NCI-H2171 (cell line): ENCODE measurements around the gene UBTF.

Experiments
- DNase-seq: peaks from one replicate; lab custom pipeline; 2025; lab: John Stamatoyannopoulos, UW

Gene UBTF

DNA sequence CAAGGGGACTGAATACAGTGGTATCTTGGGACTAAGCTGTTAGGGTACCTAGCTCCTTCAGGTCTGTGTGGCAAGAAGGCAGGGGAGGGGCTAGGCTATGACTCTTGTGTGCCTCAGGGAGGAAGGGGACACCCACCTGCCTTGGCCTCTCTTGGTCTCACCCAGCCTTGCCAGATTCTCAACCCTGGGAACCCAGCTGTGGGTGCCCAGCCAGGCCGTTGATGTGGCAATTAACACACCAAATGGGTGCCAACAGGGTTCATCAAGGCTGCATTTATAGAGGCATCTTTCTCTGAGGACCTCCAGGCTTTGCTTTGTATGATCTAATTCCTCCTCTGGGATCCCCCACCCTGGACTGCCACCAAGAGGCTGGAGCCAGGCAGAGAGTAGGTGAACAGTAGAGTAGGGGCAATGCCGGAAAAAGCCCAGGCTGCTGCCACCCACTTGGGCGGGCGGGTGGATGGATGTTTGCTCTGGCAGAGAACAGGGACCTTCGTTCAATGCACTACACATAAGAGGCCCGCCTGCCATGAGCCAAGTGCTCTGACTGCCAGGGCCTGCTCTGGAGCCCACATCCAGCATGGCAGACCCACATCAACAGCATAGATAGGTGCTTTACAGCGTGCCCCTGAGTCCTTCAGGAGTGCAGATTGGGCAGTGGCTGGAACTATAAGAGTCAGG is 52.2 kb downstream of the UBTF start:
- DNase-seq: no peak

GRCh38 chr17:44164476-44164875 is 55.0 kb downstream of the UBTF start:
- DNase-seq: no peak

DNA sequence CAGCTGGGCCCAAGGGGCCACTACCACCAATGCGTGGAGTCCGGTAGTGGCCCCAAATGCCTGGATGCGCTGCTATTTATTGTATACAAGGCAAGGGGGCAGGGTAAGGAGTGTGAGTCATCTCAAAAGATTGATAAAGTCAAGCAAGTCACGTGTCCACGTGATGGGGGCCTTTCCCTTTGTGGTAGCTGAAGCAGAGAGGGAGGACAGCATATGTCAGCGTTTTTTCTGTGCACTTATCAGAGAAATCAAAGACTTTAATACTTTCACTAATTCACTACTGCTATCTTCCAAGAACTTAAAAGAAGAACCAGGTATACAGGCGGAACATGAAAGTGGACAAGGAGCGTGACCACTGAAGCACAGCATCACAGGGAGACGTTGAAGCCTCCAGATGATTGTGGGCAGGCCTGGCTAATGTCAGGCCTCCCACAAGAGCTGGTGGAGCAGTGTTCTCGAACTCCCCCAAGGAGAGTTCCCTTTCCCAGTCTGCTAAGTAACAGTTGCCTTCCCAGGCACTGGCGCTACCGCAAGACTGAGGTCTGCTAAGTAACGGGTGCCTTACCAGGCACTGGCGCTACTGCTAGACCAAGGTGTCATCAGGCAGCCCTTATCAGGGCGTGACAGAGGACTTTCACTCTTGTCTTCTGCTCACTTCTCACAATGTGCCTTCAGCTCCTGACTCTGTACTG is 59.8 kb downstream of the UBTF start:
- DNase-seq: no peak

DNA sequence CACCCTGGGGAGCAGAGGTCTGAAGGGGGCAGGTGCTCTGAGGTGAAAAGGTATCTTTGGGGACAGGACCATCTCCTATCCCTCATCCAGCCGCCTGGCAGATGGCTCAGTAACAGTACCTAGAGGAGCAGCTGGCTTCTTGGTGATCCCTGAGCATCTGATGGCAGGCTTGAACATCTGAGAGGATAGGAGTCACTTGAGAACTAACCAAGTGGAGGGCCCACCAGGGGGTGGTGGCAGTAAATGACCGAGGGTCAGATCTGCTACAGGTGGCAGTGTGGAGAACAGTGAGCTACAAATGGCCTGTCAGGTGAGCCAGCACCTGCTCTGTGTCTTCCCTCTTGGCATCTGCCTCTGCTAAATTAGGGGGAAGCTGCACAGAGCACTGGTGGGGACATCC is 64.0 kb downstream of the UBTF start:
- DNase-seq: peak; percentile 79
